Muscle of leg (tissue), 11 donors: ENCODE measurements around the gene MROH2A. TPM values are rescaled to one million over a fixed set of nuclear protein-coding genes. Genes with fewer than 3 reads are reported as not detected.

ENCODE experiments used
- DNase-seq: peaks from one replicate; pipeline ENCODE4 v3.0.0; 2013
- H3K27ac ChIP-seq: one replicate; pipeline ENCODE4 v1.5.1; 2013; ENCODE audit warnings: mild to moderate bottlenecking, low read length, control low read depth
- H3K27me3 ChIP-seq: one replicate; pipeline ENCODE4 v1.6.1; 2013; ENCODE audit warnings: low read length; ENCODE audit not compliant: control insufficient read depth, insufficient read depth
- H3K36me3 ChIP-seq: one replicate; pipeline ENCODE4 v1.6.1; 2013; ENCODE audit warnings: low read length; ENCODE audit not compliant: control insufficient read depth, insufficient read depth
- H3K4me1 ChIP-seq: one replicate; pipeline ENCODE4 v1.6.1; 2013; ENCODE audit warnings: low read length; ENCODE audit not compliant: control insufficient read depth, insufficient read depth
- H3K4me3 ChIP-seq: one replicate; pipeline ENCODE4 v1.5.1; 2013; ENCODE audit warnings: low read length, control low read depth
- H3K9me3 ChIP-seq: replicated peaks from 2 replicates; pipeline ENCODE4 v1.6.1; 2013; ENCODE audit warnings: low read depth, low read length; ENCODE audit not compliant: control insufficient read depth
- WGBS: methylation state at CpG from one replicate; pipeline ENCODE4 v1.1.5; 2013; ENCODE audit warnings: missing lambda C conversion rate; ENCODE audit not compliant: insufficient coverage; 5-methylcytosine and 5-hydroxymethylcytosine counted together
- polyA plus RNA-seq, 8 donors: library from polyadenylated mRNA; unstranded; fragments of 120-200 nt; gene quantifications; one replicate each; pipeline versions ENCODE4 v1.2.1 to v1.2.3, GENCODE V29; 2013; ENCODE audit warnings: inconsistent platforms in 1 of 8, low replicate concordance in 1 of 8; ENCODE audit not compliant: insufficient read length in 8 of 8, insufficient read depth in 1 of 8
- total RNA-seq: library from RNA; stranded (reverse); fragments of 120-200 nt; gene quantifications from one replicate; pipeline ENCODE4 v1.2.4, GENCODE V29; 2013

The MROH2A gene
- total and polyA plus RNA-seq, 9 donors: not detected

GRCh38 chr2:233791151-233791882 lies 13.2 kb downstream of the MROH2A start:
- Histone ChIP-seq H3K4me1 (no peaks in the 10 kb centered on the region), H3K4me3 (no peak overlapping the region), H3K9me3 (no peaks in the 10 kb centered on the region), H3K36me3 (no peaks in the 10 kb centered on the region), H3K27ac (no peak overlapping the region), H3K27me3 (no peaks in the 10 kb centered on the region)
- WGBS: 77% methylated on average over 18 of the region's 18 CpGs
- no peak for DNase-seq

- no peaks in the 10 kb centered on the region for H3K4me1 ChIP-seq
- H3K4me3 ChIP-seq: no peak overlapping the region
- no peak for DNase-seq
- 63% methylated on average over 9 of the region's 9 CpGs for WGBS
- H3K27ac ChIP-seq: no peak overlapping the region
- no peaks in the 10 kb centered on the region for H3K9me3 ChIP-seq
- no peaks in the 10 kb centered on the region for H3K27me3 ChIP-seq
- no peaks in the 10 kb centered on the region for H3K36me3 ChIP-seq
Observed at GRCh38 chr2:233791883-233792329, 13.8 kb downstream of the MROH2A start.

- no peaks in the 10 kb centered on the region for H3K27me3 ChIP-seq
- H3K9me3 ChIP-seq: no peaks in the 10 kb centered on the region
- no peaks in the 10 kb centered on the region for H3K36me3 ChIP-seq
- no peaks in the 10 kb centered on the region for H3K4me1 ChIP-seq
- WGBS: 97% methylated on average over 7 of the region's 7 CpGs
- no peak for DNase-seq
- no peak overlapping the region for H3K4me3 ChIP-seq
- no peak overlapping the region for H3K27ac ChIP-seq
Observed at GRCh38 chr2:233792720-233793119, 14.6 kb downstream of the MROH2A start.

- no peaks in the 10 kb centered on the region for H3K27me3 ChIP-seq
- no peak overlapping the region for H3K27ac ChIP-seq
- H3K4me1 ChIP-seq: no peaks in the 10 kb centered on the region
- WGBS: 63% methylated on average over 15 of the region's 18 CpGs
- no peaks in the 10 kb centered on the region for H3K9me3 ChIP-seq
- H3K4me3 ChIP-seq: no peak overlapping the region
- DNase-seq: no peak
- H3K36me3 ChIP-seq: no peaks in the 10 kb centered on the region
Observed at GRCh38 chr2:233793465-233794127, 15.5 kb downstream of the MROH2A start.

GRCh38 chr2:233794128-233794658 lies 16.1 kb downstream of the MROH2A start:
- 72% methylated on average over 17 of the region's 17 CpGs for WGBS
- Histone ChIP-seq H3K4me1 (no peaks in the 10 kb centered on the region), H3K27me3 (no peaks in the 10 kb centered on the region), H3K36me3 (no peaks in the 10 kb centered on the region), H3K9me3 (no peaks in the 10 kb centered on the region), H3K4me3 (no peak overlapping the region), H3K27ac (no peak overlapping the region)
- DNase-seq: no peak

GRCh38 chr2:233795735-233796171 lies 17.6 kb downstream of the MROH2A start:
- WGBS: 90% methylated on average over 13 of the region's 13 CpGs
- Histone ChIP-seq H3K27me3 (no peaks in the 10 kb centered on the region), H3K4me1 (no peaks in the 10 kb centered on the region), H3K4me3 (no peak overlapping the region), H3K9me3 (no peaks in the 10 kb centered on the region), H3K36me3 (no peaks in the 10 kb centered on the region), H3K27ac (no peak overlapping the region)
- no peak for DNase-seq

GRCh38 chr2:233796254-233796653 lies 18.1 kb downstream of the MROH2A start:
- Histone ChIP-seq H3K4me3 (no peak overlapping the region), H3K27me3 (no peaks in the 10 kb centered on the region), H3K36me3 (no peaks in the 10 kb centered on the region), H3K4me1 (no peaks in the 10 kb centered on the region), H3K27ac (no peak overlapping the region), H3K9me3 (no peaks in the 10 kb centered on the region)
- DNase-seq: no peak
- WGBS: 70% methylated on average over 4 of the region's 9 CpGs

GRCh38 chr2:233798335-233799086 lies 20.4 kb downstream of the MROH2A start:
- H3K4me1 ChIP-seq: no peaks in the 10 kb centered on the region
- no peak overlapping the region for H3K4me3 ChIP-seq
- no peak for DNase-seq
- peaks cover 2% of the 10 kb centered on the region for H3K27me3 ChIP-seq
- H3K27ac ChIP-seq: no peak overlapping the region
- no peaks in the 10 kb centered on the region for H3K9me3 ChIP-seq
- WGBS: 88% methylated on average over 12 of the region's 14 CpGs
- no peaks in the 10 kb centered on the region for H3K36me3 ChIP-seq

GRCh38 chr2:233799087-233799665 lies 21.0 kb downstream of the MROH2A start:
- Histone ChIP-seq H3K4me3 (no peak overlapping the region), H3K4me1 (no peaks in the 10 kb centered on the region), H3K9me3 (no peaks in the 10 kb centered on the region), H3K36me3 (no peaks in the 10 kb centered on the region), H3K27ac (no peak overlapping the region), H3K27me3 (peaks cover 3% of the 10 kb centered on the region)
- WGBS: 46% methylated on average over 2 of the region's 7 CpGs
- DNase-seq: no peak

GRCh38 chr2:233799716-233800115 lies 21.6 kb downstream of the MROH2A start:
- no peak for DNase-seq
- H3K27me3 ChIP-seq: peaks cover 5% of the 10 kb centered on the region
- no peaks in the 10 kb centered on the region for H3K4me1 ChIP-seq
- no peaks in the 10 kb centered on the region for H3K9me3 ChIP-seq
- H3K4me3 ChIP-seq: no peak overlapping the region
- no peaks in the 10 kb centered on the region for H3K36me3 ChIP-seq
- 70% methylated on average over 4 of the region's 5 CpGs for WGBS
- H3K27ac ChIP-seq: no peak overlapping the region
